ENCODE data around the gene KIDINS220.

- TF ChIP-seq, protein P1, sequence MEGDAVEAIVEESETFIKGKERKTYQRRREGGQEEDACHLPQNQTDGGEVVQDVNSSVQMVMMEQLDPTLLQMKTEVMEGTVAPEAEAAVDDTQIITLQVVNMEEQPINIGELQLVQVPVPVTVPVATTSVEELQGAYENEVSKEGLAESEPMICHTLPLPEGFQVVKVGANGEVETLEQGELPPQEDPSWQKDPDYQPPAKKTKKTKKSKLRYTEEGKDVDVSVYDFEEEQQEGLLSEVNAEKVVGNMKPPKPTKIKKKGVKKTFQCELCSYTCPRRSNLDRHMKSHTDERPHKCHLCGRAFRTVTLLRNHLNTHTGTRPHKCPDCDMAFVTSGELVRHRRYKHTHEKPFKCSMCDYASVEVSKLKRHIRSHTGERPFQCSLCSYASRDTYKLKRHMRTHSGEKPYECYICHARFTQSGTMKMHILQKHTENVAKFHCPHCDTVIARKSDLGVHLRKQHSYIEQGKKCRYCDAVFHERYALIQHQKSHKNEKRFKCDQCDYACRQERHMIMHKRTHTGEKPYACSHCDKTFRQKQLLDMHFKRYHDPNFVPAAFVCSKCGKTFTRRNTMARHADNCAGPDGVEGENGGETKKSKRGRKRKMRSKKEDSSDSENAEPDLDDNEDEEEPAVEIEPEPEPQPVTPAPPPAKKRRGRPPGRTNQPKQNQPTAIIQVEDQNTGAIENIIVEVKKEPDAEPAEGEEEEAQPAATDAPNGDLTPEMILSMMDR (IDR thresholded peaks at IDR 0.05; ENCODE audit: low read depth, low read length, missing input control): no peak
- TF ChIP-seq RAD21 (IDR thresholded peaks at IDR 0.05) (no peak), HNF4A (conservative IDR thresholded peaks at IDR 0.05) (no peak), YY1 (IDR thresholded peaks at IDR 0.05) (no peak), TAF1 (conservative IDR thresholded peaks at IDR 0.05) (no peak), JUND (IDR thresholded peaks at IDR 0.05) (no peak), GABPA (IDR thresholded peaks at IDR 0.05 in 1 of 2, conservative IDR thresholded peaks at IDR 0.05 in 1 of 2) (no peak), RXRA (IDR thresholded peaks at IDR 0.05) (no peak), ATF3 (IDR thresholded peaks at IDR 0.05) (no peak), NR2F2 (IDR thresholded peaks at IDR 0.05) (no peak), EGR1 (IDR thresholded peaks at IDR 0.05; ENCODE audit: low read depth in 2 of 2) (no peak), SP1 (IDR thresholded peaks at IDR 0.05) (no peak)
- TF ChIP-seq, protein P2, sequence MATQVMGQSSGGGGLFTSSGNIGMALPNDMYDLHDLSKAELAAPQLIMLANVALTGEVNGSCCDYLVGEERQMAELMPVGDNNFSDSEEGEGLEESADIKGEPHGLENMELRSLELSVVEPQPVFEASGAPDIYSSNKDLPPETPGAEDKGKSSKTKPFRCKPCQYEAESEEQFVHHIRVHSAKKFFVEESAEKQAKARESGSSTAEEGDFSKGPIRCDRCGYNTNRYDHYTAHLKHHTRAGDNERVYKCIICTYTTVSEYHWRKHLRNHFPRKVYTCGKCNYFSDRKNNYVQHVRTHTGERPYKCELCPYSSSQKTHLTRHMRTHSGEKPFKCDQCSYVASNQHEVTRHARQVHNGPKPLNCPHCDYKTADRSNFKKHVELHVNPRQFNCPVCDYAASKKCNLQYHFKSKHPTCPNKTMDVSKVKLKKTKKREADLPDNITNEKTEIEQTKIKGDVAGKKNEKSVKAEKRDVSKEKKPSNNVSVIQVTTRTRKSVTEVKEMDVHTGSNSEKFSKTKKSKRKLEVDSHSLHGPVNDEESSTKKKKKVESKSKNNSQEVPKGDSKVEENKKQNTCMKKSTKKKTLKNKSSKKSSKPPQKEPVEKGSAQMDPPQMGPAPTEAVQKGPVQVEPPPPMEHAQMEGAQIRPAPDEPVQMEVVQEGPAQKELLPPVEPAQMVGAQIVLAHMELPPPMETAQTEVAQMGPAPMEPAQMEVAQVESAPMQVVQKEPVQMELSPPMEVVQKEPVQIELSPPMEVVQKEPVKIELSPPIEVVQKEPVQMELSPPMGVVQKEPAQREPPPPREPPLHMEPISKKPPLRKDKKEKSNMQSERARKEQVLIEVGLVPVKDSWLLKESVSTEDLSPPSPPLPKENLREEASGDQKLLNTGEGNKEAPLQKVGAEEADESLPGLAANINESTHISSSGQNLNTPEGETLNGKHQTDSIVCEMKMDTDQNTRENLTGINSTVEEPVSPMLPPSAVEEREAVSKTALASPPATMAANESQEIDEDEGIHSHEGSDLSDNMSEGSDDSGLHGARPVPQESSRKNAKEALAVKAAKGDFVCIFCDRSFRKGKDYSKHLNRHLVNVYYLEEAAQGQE (IDR thresholded peaks at IDR 0.05): no peak
- TF ChIP-seq, protein P3, sequence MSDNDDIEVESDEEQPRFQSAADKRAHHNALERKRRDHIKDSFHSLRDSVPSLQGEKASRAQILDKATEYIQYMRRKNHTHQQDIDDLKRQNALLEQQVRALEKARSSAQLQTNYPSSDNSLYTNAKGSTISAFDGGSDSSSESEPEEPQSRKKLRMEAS (IDR thresholded peaks at IDR 0.05): no peak
Observed at GRCh38 chr2:8819948-8820347, 17.5 kb downstream of the KIDINS220 start.
